Endodermal cell (in vitro differentiated cells): Measurements from ENCODE around the gene ARHGAP20. TPM values are rescaled to one million over a fixed set of nuclear protein-coding genes. Genes with fewer than 3 reads are reported as not detected.
A peak's percentile ranks its signal among the peaks of the same experiment; 100 is the strongest.

Experiments
- DNase-seq: peaks from one replicate; pipeline ENCODE4 v3.0.0-alpha.2; 2017
- H3K27ac ChIP-seq: 2 replicates; pipeline ENCODE4 v1.5.1; 2013; ENCODE audit warnings: mild to moderate bottlenecking, low read depth, low read length, moderate library complexity
- H3K27me3 ChIP-seq: 2 replicates; pipeline ENCODE4 v1.6.1; 2013; ENCODE audit warnings: mild to moderate bottlenecking, low read length, moderate library complexity; ENCODE audit not compliant: insufficient read depth, control insufficient read depth, poor library complexity, severe bottlenecking
- H3K36me3 ChIP-seq: 2 replicates; pipeline ENCODE4 v1.7.0; 2013; ENCODE audit warnings: mild to moderate bottlenecking, low read length, moderate library complexity; ENCODE audit not compliant: control insufficient read depth, insufficient read depth
- H3K4me1 ChIP-seq: one replicate; pipeline ENCODE4 v1.7.0; 2013; ENCODE audit warnings: low read length; ENCODE audit not compliant: control insufficient read depth, insufficient read depth
- H3K4me3 ChIP-seq: 2 replicates; pipeline ENCODE4 v1.5.1; 2013; ENCODE audit warnings: mild to moderate bottlenecking, low read length, moderate library complexity
- H3K9ac ChIP-seq: 2 replicates; pipeline ENCODE4 v1.6.1; 2013; ENCODE audit warnings: mild to moderate bottlenecking, low read length, moderate library complexity; ENCODE audit not compliant: poor library complexity, severe bottlenecking; ENCODE audit errors: extremely low read depth
- H3K9me3 ChIP-seq: 2 replicates; pipeline ENCODE4 v1.6.1; 2013; ENCODE audit warnings: mild to moderate bottlenecking, low read length, moderate library complexity; ENCODE audit not compliant: control insufficient read depth
- H3K27ac Mint-ChIP-seq: 2 replicates; pipeline ENCODE4 v1.8.0; 2020; ENCODE audit warnings: mixed read lengths
- H3K27me3 Mint-ChIP-seq: 2 replicates; pipeline ENCODE4 v1.8.0; 2021; ENCODE audit warnings: mild to moderate bottlenecking, mixed read lengths; ENCODE audit not compliant: insufficient read depth
- H3K36me3 Mint-ChIP-seq: 2 replicates; pipeline ENCODE4 v1.8.0; 2020; ENCODE audit warnings: low read depth, mixed read lengths
- H3K4me1 Mint-ChIP-seq: 2 replicates; pipeline ENCODE4 v1.8.0; 2020; ENCODE audit warnings: mixed read lengths
- H3K4me3 Mint-ChIP-seq: 2 replicates; pipeline ENCODE4 v1.8.0; 2020; ENCODE audit warnings: mild to moderate bottlenecking, moderate library complexity, mixed read lengths
- H3K9me3 Mint-ChIP-seq: 2 replicates; pipeline ENCODE4 v1.8.0; 2020; ENCODE audit warnings: mild to moderate bottlenecking, mixed read lengths
- WGBS, 2 experiments: methylation state at CpG; one replicate each; pipeline versions ENCODE4 v1.1.5 to v1.1.7; 2013; ENCODE audit warnings: missing lambda C conversion rate in 2 of 2, mixed read lengths in 1 of 2; ENCODE audit not compliant: insufficient coverage in 1 of 2, insufficient read length in 1 of 2; 5-methylcytosine and 5-hydroxymethylcytosine counted together
- total RNA-seq, 2 donors: library from RNA; stranded (reverse); fragmentation: NEBNext Ultra II Directional in 1 of 2; extraction: Animal tissue kit (Norgen Biotek cat#: 25700) in 1 of 2; gene quantifications; 2 replicates in 1 of 2; 3 replicates in 1 of 2; pipeline ENCODE4 v1.2.1, GENCODE V29; 2021
- TF ChIP-seq, protein P1 (sequence below): fragments of 200-600 bp; sonication (generic); conservative IDR thresholded peaks from 2 replicates; pipeline ENCODE4 v1.5.0; 2021; ENCODE audit warnings: antibody characterized with exemption, mild to moderate bottlenecking

Gene ARHGAP20
- total RNA-seq, 2 donors from 2014 or later, result 0.15 to 0.27 TPM

DNA sequence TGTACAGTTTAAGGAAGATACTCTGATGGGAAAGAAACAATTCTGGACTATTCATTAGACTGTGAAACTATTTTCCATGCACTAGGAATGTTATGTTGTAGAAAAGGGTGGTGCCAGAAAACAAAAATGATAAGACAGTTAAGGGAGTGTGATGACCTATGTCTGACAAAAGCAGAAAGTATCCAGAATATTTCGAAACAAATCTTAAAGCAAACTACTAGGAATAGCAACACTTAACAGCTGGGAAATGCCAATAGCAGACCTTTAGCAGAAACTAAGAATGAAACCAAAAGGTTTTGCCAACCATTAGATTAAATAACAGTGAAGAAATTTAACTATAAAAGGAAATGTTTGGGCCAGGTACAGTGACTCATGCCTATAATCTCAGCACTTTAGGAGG lies 3.3 kb upstream of the ARHGAP20 start:
- Mint-ChIP-seq H3K9me3 (no peaks in the 10 kb centered on the region), H3K36me3 (no peaks in the 10 kb centered on the region), H3K27me3 (peaks cover 38% of the 10 kb centered on the region), H3K4me3 (no peak overlapping the region), H3K4me1 (peaks cover 6% of the 10 kb centered on the region), H3K27ac (no peak overlapping the region)
- no peak overlapping the region for H3K27ac ChIP-seq
- H3K4me3 ChIP-seq, result no peak overlapping the region
- WGBS, 2 experiments, result 100% methylated on average over 1 of the region's 1 CpG; no CpG with 5 or more reads in 1 of the 2 experiments
- peaks cover 5% of the 10 kb centered on the region for H3K4me1 ChIP-seq
- H3K27me3 ChIP-seq, result peaks cover 94% of the 10 kb centered on the region
- H3K9ac ChIP-seq, result no peak overlapping the region
- no peaks in the 10 kb centered on the region for H3K9me3 ChIP-seq
- no peaks in the 10 kb centered on the region for H3K36me3 ChIP-seq
- TF ChIP-seq, protein P1, sequence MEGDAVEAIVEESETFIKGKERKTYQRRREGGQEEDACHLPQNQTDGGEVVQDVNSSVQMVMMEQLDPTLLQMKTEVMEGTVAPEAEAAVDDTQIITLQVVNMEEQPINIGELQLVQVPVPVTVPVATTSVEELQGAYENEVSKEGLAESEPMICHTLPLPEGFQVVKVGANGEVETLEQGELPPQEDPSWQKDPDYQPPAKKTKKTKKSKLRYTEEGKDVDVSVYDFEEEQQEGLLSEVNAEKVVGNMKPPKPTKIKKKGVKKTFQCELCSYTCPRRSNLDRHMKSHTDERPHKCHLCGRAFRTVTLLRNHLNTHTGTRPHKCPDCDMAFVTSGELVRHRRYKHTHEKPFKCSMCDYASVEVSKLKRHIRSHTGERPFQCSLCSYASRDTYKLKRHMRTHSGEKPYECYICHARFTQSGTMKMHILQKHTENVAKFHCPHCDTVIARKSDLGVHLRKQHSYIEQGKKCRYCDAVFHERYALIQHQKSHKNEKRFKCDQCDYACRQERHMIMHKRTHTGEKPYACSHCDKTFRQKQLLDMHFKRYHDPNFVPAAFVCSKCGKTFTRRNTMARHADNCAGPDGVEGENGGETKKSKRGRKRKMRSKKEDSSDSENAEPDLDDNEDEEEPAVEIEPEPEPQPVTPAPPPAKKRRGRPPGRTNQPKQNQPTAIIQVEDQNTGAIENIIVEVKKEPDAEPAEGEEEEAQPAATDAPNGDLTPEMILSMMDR, result no peak
- DNase-seq, result no peak

DNA sequence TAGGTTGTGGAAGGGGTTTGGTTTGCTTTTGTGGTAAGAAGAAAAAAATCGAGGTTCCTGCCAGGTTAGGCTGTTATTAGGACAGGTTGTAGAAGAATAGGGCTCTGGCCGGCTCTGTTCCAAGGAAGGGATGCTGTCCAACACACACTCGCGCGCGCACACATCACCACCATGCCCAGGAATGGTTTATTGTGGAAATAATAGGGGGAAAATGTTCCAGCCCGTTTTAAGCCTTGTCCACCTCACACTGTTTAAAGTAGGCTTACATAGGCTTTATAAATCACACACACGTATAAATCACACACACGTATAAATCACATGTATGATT lies 1.2 kb upstream of the ARHGAP20 start:
- Histone ChIP-seq H3K27ac (no peak overlapping the region), H3K36me3 (no peaks in the 10 kb centered on the region), H3K4me3 (no peak overlapping the region), H3K27me3 (peaks cover 92% of the 10 kb centered on the region), H3K4me1 (peaks cover 6% of the 10 kb centered on the region), H3K9ac (no peak overlapping the region), H3K9me3 (no peaks in the 10 kb centered on the region)
- no peaks in the 10 kb centered on the region for H3K9me3 Mint-ChIP-seq
- H3K27me3 Mint-ChIP-seq, result peaks cover 53% of the 10 kb centered on the region
- no peak for DNase-seq
- H3K4me1 Mint-ChIP-seq, result peaks cover 8% of the 10 kb centered on the region
- 54 to 74% methylated on average over 2 to 6 of the region's 9 CpGs for WGBS, 2 experiments
- H3K36me3 Mint-ChIP-seq, result no peaks in the 10 kb centered on the region
- H3K27ac Mint-ChIP-seq, result no peak overlapping the region
- peak overlapping the region; percentile 59 for H3K4me3 Mint-ChIP-seq
- TF ChIP-seq, protein P1, result no peak

DNA sequence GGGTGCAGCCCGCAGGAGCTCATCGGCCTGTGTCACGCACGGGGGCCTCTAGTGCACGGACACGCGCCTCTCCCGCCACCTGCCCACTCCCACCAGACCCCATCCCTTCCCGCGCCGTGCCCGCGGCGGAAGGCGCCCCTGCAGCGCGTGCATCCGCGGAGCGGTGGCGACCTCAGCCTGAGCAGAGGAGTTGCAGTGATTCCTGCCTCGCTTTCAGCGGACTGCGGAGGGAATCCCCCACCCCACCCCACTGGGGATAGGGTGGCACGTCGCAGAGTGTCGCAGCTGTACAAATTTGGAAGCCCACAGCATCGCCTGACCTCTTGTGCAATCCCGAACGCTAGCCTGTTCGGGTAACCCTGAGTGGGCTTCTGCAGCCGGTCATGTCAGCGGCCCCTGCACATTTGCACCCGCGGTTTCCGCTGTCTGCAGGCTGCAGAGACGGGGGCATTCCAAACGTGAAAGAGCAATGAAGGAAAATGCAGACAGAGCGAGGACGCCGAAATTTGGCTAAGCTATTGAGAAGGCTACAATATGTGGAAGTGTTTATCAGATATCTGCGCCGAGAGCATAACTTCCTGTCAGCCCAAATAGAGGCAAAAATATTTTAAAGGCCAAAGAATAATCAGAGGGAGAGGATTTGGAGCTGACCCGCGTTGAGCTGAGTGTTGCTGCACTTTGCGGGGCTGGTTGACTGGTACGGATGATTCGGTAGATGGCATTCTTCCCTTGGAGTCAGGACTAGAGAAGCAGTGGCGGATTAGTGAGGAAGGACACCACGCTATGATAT lies 617 bp upstream of the ARHGAP20 start:
- Mint-ChIP-seq H3K36me3 (no peaks in the 10 kb centered on the region), H3K4me1 (peaks cover 8% of the 10 kb centered on the region), H3K4me3 (peak overlapping the region; percentile 59), H3K27me3 (peaks cover 58% of the 10 kb centered on the region), H3K9me3 (no peaks in the 10 kb centered on the region), H3K27ac (no peak overlapping the region)
- Histone ChIP-seq H3K4me3 (peak overlapping the region; percentile 82), H3K27me3 (peaks cover 91% of the 10 kb centered on the region), H3K9ac (no peak overlapping the region), H3K4me1 (peaks cover 6% of the 10 kb centered on the region), H3K27ac (no peak overlapping the region), H3K36me3 (no peaks in the 10 kb centered on the region), H3K9me3 (no peaks in the 10 kb centered on the region)
- TF ChIP-seq, protein P1, result no peak
- WGBS, 2 experiments, result 2 to 3% methylated on average over 40 to 50 of the region's 50 CpGs
- DNase-seq, result no peak
